ENCODE measurements around the gene PSD2.

PSD2 gene

DNA sequence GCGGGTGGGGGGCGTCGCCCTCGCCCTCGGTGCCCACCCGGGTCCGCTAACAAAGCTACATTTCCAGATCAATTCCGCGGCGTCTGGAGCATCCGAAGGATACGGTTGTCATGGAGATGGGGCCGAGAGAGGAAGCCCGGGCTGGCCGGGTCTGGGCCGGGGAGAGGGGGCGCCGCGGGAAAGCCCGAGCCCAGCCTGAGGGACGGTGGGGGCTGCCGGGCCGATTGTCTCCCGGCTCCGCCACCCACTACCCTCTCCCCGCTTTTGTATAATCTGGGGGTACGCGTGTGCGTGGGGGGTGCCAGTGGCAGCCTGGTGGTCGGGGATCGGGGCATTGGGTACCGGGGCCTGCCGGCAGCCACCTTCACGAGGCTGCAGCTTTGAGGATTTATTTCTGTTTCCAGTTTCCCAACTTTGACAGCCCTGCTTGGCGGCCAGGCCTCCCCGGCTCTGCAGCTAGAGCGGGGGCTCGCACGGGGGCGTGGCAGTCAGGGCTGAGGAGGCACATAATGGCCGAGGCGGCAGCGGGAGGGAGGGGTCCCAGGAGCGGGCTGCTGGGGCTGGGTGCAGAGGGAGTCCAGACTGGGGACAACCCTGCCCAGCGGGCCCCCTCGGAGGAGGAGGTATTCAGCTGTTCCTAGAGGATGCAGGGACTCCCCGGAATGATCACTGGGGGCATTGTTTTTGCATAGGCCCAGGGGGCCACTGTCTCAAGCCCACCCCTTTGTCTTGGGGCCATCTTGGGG lies 626 bp downstream of the PSD2 start:
- no peak overlapping the region for H3K27ac ChIP-seq

DNA sequence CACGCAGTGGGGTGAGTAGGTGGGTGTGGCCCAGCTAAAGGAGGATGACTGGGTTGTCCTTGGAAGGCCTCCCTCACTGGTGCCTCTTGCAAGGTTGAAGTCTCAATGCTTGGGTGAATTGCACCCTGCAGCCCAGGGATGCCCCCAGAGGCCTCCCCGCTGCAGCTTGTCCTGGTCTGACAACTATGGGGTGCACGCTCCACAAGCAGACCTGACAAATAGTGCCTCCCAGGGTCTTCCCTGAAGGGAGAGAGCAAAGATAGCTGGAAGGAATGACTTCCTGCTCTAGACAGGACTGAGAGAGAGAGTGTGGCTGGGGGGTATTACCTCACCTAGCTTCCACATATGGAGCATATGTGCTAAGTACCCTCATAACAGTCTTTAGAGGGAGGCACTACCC lies 1.7 kb downstream of the PSD2 start:
- TF ChIP-seq, protein P1, sequence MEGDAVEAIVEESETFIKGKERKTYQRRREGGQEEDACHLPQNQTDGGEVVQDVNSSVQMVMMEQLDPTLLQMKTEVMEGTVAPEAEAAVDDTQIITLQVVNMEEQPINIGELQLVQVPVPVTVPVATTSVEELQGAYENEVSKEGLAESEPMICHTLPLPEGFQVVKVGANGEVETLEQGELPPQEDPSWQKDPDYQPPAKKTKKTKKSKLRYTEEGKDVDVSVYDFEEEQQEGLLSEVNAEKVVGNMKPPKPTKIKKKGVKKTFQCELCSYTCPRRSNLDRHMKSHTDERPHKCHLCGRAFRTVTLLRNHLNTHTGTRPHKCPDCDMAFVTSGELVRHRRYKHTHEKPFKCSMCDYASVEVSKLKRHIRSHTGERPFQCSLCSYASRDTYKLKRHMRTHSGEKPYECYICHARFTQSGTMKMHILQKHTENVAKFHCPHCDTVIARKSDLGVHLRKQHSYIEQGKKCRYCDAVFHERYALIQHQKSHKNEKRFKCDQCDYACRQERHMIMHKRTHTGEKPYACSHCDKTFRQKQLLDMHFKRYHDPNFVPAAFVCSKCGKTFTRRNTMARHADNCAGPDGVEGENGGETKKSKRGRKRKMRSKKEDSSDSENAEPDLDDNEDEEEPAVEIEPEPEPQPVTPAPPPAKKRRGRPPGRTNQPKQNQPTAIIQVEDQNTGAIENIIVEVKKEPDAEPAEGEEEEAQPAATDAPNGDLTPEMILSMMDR (conservative IDR thresholded peaks at IDR 0.05) = no peak
- H3K27ac ChIP-seq = no peak overlapping the region

More for the DNA sequence above, 626 bp downstream of the PSD2 start:
- TF ChIP-seq, protein P1 (conservative IDR thresholded peaks at IDR 0.05) = no peak

DNA sequence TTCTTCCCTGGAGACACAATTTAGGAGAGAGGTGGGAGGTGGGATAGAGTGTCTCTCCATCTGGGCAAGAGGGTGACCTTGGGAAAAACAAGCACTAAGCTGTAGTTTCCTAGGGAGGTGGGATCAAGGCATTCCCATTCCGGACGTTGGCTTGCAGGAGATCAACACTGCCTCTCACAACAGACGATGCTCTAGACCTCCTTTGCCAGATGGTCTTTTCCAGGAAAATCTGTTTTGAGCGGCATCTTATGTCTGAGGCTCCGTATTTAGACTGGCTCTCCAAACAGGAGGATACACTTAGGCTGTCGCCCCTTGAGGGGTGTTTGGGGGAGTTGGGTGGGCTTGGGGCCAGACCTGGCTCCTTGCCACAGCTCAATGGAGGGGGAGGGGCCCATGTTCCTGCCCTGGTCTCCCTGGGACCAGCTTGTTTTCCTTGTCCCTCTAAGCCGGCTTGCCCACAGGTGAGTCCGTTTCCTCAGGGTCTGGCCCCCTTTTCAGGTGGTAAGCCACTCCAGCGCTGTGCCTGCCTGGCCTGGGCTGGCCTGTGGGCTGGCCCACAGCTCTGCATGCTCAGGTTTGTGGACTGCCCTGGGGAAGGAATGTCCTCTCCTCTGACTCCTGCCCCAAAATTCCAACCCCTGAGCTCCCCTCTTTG lies 2.4 kb downstream of the PSD2 start:
- TF ChIP-seq, protein P1 (conservative IDR thresholded peaks at IDR 0.05) = no peak
- H3K27ac ChIP-seq = no peak overlapping the region

DNA sequence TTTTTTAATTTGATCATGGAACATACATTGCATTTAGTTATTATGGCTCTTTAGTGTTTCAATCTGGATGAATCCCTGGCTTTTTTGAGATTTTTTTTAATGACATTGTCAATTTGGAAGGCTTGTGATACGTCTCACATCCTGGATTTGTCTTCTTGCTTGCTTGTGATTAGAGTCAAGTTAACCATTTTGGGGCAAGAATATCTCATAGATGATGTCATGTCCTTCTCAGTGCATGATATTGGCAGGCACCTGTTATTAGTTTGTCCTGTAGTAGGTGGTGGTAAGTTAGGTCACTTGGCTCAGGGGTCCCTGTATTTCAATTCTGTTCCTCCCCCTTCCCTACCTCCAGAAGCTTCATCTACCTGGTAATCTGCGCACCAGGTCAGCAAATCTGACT lies 3.3 kb downstream of the PSD2 start:
- TF ChIP-seq, protein P1 (conservative IDR thresholded peaks at IDR 0.05) = no peak
- no peak overlapping the region for H3K27ac ChIP-seq

DNA sequence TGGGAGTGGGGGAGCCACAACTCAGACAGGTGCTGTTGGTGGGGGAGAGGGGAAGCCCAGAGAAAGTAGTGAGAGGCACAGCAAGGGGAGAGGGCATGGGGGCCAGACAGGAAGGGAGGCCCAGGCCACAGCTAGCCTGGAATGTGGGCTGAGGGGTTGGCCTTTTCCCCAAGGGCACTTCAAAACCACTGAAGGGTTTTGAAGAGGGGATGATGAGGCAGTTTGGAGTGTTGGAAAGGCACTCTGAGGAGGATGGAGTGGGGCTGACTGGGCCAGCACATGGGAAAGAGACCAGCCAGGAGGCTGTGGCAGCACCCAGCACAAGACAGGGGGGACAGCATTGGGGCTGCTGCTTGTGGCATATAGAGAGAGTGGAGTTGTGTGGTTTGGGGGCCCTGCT lies 3.8 kb downstream of the PSD2 start:
- TF ChIP-seq, protein P1 (conservative IDR thresholded peaks at IDR 0.05) = no peak
- no peak overlapping the region for H3K27ac ChIP-seq

DNA sequence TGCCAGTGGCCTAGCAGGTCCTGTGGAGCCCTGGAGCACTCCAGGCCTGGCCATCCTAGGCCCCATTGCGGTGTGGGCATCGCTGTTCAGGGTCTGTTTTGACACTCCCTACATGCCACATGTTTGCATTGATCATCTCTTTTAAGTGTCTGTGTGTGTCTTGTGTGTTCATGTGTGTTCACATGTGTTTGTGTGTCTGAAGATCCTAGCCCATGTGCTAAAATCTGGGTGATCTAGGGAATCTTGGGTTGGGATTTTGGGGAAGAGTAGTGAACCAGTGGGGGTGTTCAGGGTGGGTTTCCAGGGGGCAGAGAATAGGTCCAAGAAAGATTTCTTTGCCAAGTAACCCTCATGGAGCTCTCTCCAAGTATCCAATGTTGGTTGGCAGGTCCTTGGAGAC lies 8.4 kb downstream of the PSD2 start:
- H3K27ac ChIP-seq = no peak overlapping the region
- TF ChIP-seq, protein P1 (conservative IDR thresholded peaks at IDR 0.05) = no peak

DNA sequence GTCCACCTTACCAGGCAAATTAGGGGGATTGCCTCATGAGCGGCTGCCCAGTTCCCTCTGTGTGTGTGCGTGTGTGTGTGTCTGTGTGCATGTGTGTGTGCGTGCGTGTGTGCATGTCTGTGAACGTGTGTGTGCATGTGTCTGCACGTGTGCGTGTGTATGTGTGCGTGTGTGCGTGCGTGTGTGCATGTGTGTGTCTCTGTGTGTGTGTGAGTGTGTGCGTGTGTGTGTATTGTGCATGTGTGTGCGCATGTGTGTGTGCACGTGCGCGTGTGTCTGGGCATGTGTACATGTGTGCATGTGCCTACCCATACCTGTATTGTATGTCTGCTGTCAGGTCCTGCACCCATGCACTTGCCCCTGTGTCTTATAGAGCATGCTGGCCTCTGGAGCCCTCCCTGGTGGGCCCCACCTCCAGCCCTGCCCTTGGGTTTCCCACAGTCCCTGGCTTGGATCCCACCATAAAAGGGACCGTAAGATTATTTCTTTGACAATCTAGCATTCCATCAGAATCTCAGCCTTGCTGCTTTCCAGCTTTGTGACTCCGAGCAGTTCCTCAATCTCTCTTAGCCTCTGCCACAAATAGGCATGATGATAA lies 9.3 kb downstream of the PSD2 start:
- H3K27ac ChIP-seq = no peak overlapping the region
- TF ChIP-seq, protein P1 (conservative IDR thresholded peaks at IDR 0.05) = no peak

Measured in VCaP (cell line).